ENCODE data around the gene PKN1. TPM values are rescaled to one million over a fixed set of nuclear protein-coding genes. Genes with fewer than 3 reads are reported as not detected.
A peak's percentile ranks its signal among the peaks of the same experiment; 100 is the strongest.

Gene PKN1
- total RNA-seq (2012; rRNA removed) (39.4 and 41.4 TPM in 2 replicates), polyA plus RNA-seq (2012; rRNA removed) (39.1 and 44.1 TPM in 2 replicates), Bru-seq, nascent RNA (percentile 57 among the genes with signal in this experiment), BruChase-seq, experiment 1, labeled RNA remaining after a 6-hour chase (percentile 70 among the genes with signal in this experiment), BruChase-seq, experiment 2, labeled RNA remaining after a 2-hour chase (percentile 56 among the genes with signal in this experiment)
- 58.6 and 63.1 TPM in 2 replicates for polyA plus RNA-seq (2012; cell fraction: cytosol; rRNA removed)
- polyA plus RNA-seq (2012; cell fraction: nucleus; rRNA removed; ENCODE audit: low replicate concordance) = 50.6 and 92.0 TPM in 2 replicates
- long read RNA-seq, transcript PKN1-201 (22 exons, 3,069 nt) = major isoform, 134 of 175 reads
- long read RNA-seq, partial matches to known transcripts = 30 of 175 reads
- long read RNA-seq, other reads (novel, unspliced or antisense) = 11 of 175 reads

DNA sequence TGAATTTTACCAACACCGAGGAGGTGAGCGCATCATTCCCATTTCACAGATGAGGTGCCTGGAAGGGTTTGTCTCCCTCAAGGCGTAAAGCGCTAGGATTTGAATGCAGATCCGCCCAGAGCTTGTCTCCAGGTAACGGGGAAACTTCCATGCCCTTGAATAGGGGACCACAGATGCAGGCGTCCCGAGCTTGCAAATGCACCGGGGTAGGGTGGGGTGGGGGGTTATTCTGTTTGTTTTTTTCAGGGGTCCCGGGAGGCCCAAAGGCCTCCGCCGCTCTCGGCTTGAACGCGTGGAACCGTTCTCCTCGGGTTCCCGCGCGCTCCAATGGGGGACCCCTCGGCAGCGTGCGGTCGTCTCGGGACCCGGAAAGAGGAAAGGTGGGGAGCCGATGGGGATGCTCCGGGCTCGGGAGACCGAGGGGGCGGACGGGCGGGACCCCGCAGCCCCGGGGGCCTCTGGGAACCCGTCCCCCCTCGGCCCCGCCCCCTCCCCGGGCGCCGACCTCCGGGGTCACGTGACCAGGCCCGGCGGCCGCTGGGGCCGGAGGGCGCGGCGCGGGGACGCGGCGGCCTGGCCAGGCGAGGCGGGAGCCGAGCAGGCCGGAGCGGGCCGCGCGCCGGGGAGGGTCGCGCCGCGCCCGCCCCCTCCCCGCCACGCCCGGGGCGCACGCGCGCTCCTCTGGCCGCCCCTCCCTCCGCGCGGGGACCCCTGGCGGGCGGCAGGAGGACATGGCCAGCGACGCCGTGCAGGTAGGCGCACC, at the start of gene PKN1:
Gene PKN1 (plus strand): TSS at position 516 of the 763 bp plus-strand sequence. CDS start 216 bp downstream, at position 732.
- ChIA-PET CTCF (no interaction called here), POLR2A (ENCODE audit: unreplicated experiment) (interaction anchor here (0.5 kb wide), 1 partner anchor 593 kb away, joined by 5 read pairs; no protein-coding TSS in a partner anchor)
- ATAC-seq (ENCODE audit: low read depth) (peak; percentile 81), DNase-seq (no peak)
- Histone ChIP-seq H4K5ac (ENCODE audit: low read depth, low read length) (peak within 1 kb of the TSS; percentile 87), H3K27ac (ENCODE audit: insufficient read depth, low read length) (peak within 1 kb of the TSS; percentile 64), H4K20me1 (ENCODE audit: insufficient read depth, low read length) (peaks cover 17% of the 10 kb centered on the region), H3K79me1 (ENCODE audit: low read depth in 1 of 2, low read length in 2 of 2) (peaks cover 26 to 46% of the 10 kb centered on the region in 2 experiments; a peak in 3 of 4 replicates), H3K4ac (ENCODE audit: low read depth, low read length) (peak within 1 kb of the TSS; percentile 86), H2AK5ac (ENCODE audit: low read depth, low read length) (peak within 1 kb of the TSS; percentile 94), H3K9me1 (ENCODE audit: insufficient read depth, low read length) (peaks cover 12% of the 10 kb centered on the region; the same call in 1 of the 2 replicates), H3K9me3 (ENCODE audit: control insufficient read depth, insufficient read depth, low read length) (no peaks in the 10 kb centered on the region), H3K4me2 (ENCODE audit: low read depth, low read length) (peak within 1 kb of the TSS; percentile 91), H2BK5ac (ENCODE audit: low read depth, low read length, poor library complexity, severe bottlenecking) (peak within 1 kb of the TSS; percentile 41), H2BK20ac (ENCODE audit: low read depth, low read length) (0 out of 2 replicates have a peak within 1 kb of the TSS, but pooled peaks have one; percentile 10), H3K27me3 (ENCODE audit: control insufficient read depth, insufficient read depth, low read length) (no peaks in the 10 kb centered on the region), H3K14ac (replicated peaks; ENCODE audit: low read depth, low read length) (peak within 1 kb of the TSS; percentile 96), H4K91ac (ENCODE audit: insufficient read depth, low read depth, low read length) (peak within 1 kb of the TSS; percentile 76), H3K56ac (ENCODE audit: extremely low read depth, insufficient read depth, low read length) (peak within 1 kb of the TSS; percentile 3; the same call in 1 of the 2 replicates), H2BK15ac (ENCODE audit: low read depth, low read length) (no peak within 1 kb of the TSS), H3K4me3 (ENCODE audit: insufficient read depth, low read depth, low read length) (peak within 1 kb of the TSS; percentile 94), H3K9ac (ENCODE audit: low read depth, low read length) (peak within 1 kb of the TSS; percentile 88), H2AFZ (replicated peaks; ENCODE audit: low read length, poor library complexity) (peak within 1 kb of the TSS; percentile 92), H3K4me1 (ENCODE audit: control insufficient read depth, insufficient read depth, low read length) (peaks cover 17% of the 10 kb centered on the region), H2BK120ac (ENCODE audit: low read depth, low read length) (peak within 1 kb of the TSS; percentile 40; the same call in 1 of the 2 replicates), H3K36me3 (ENCODE audit: control insufficient read depth, insufficient read depth, low read length) (0 out of 2 replicates have a peak, but pooled peaks cover 6% of the 10 kb centered on the region), H3K23ac (ENCODE audit: low read depth, low read length) (peak within 1 kb of the TSS; percentile 95), H4K8ac (ENCODE audit: low read depth in 2 of 2, low read length in 2 of 2) (peak within 1 kb of the TSS; percentile 94 to 96), H3K18ac (ENCODE audit: low read depth, low read length) (peak within 1 kb of the TSS; percentile 70; the same call in 1 of the 2 replicates), H2AK9ac (replicated peaks; ENCODE audit: low read depth, low read length, poor library complexity) (peak within 1 kb of the TSS; percentile 99)
- in situ Hi-C loops (cut with MboI; ENCODE audit: low sequenced_read_pairs) = no loop called here
- dilution Hi-C loops (cut with HindIII; ENCODE audit: low sequenced_read_pairs, unreplicated experiment) = no loop called here
- WGBS, 2 experiments (ENCODE audit: extremely low coverage in 2 of 2, insufficient read length in 1 of 2) = no CpG with 5 or more reads among the region's 85 CpGs
- intact Hi-C loops (cut with micrococcal nuclease) = loop anchor here (1.0 kb wide), 1 partner anchor 53 kb away; no protein-coding TSS in a partner anchor
- no peak for TF ChIP-seq CHD1 (IDR thresholded peaks at IDR 0.05; ENCODE audit: low read depth, low read length)
- TF ChIP-seq, protein P1, sequence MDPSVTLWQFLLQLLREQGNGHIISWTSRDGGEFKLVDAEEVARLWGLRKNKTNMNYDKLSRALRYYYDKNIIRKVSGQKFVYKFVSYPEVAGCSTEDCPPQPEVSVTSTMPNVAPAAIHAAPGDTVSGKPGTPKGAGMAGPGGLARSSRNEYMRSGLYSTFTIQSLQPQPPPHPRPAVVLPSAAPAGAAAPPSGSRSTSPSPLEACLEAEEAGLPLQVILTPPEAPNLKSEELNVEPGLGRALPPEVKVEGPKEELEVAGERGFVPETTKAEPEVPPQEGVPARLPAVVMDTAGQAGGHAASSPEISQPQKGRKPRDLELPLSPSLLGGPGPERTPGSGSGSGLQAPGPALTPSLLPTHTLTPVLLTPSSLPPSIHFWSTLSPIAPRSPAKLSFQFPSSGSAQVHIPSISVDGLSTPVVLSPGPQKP (IDR thresholded peaks at IDR 0.05; ENCODE audit: borderline replicate concordance, low read depth, low read length) = no peak
- no peak for TF ChIP-seq FOS (IDR thresholded peaks at IDR 0.05; ENCODE audit: low read depth, low read length)
- TF ChIP-seq, protein P2, sequence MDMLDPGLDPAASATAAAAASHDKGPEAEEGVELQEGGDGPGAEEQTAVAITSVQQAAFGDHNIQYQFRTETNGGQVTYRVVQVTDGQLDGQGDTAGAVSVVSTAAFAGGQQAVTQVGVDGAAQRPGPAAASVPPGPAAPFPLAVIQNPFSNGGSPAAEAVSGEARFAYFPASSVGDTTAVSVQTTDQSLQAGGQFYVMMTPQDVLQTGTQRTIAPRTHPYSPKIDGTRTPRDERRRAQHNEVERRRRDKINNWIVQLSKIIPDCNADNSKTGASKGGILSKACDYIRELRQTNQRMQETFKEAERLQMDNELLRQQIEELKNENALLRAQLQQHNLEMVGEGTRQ (IDR thresholded peaks at IDR 0.05; ENCODE audit: low read depth, low read length) = peak; percentile 81
- no peak for TF ChIP-seq MAFK (IDR thresholded peaks at IDR 0.05; ENCODE audit: low read depth, low read length)
- BruUV-seq (replicated peaks) = no TSS peak

All from IMR-90 (cell line).